ENCODE measurements around the gene USP47.
A peak's percentile ranks its signal among the peaks of the same experiment; 100 is the strongest.

USP47 gene

DNA sequence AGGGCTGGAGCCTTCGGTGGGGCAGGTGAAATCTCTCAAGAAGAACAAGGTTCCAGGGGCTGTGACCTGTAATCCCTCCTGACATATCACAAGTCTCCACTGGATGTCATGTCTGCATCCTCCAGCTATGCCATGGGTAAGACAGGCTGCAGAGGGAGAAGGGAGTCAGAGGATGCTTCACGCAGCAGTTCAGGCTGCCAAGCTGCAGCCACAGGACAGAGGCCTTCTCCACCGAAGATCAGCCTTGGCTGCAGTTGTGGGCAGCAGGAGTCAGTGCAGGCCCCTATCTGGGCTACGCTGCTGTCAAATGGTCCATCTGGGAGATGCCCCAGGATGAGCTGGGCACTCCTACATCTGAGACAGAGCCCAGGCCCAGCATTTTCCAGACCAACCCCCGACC, 141.7 kb downstream of the USP47 start:
- DNase-seq = no peak

DNA sequence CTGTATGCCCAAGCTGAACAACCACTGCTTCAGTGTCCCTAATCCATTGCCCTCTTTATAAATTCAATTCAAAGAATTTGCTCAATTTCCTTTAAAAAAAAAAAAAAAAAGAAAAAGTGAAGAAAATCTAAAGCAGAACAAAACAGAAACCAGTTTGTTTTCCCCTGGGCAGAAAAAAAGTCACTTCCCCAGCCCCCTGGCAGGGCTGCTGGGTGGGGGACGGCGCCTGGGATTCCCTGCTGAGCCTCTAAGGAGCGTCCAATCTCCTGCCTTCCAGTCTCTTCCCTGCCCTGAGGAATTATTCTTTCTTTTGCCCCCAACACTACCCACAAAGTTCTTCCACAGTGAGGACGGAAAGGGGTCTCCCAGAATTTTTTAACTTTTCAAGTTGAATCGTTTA, 142.8 kb downstream of the USP47 start:
- DNase-seq = no peak

DNA sequence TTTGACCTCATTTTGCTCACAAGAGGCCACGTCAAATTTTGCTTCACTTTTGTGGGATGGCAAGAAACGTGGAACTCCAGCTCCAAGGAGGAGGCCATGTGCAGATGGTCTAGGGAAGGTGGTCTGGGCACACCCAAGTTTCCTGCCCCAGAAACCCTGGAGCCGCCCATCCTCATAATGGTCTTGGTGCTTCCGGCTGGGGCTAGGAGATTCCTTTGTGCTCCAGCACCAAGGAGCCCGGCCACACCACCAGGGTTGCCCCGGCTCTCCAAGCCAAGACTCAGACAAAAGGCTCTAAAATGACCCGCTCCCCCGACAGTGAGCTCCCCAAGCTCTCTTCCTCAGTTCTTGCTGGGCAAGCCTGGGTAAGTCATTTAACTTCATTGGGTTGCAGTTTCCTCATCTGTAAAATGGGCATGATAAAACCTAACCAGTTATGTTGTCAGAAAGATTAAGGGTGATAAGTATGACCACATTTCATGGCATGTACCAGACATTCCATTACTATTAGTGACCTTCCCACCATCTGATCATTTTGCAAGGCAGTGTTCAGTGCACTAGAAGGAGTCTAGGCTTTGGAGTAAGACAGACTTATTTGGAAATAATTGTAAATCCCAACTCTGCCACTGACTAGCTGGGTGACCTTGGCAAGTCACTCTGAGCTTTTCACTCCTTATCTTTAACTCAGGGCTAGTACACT, 143.4 kb downstream of the USP47 start:
- no peak for DNase-seq

DNA sequence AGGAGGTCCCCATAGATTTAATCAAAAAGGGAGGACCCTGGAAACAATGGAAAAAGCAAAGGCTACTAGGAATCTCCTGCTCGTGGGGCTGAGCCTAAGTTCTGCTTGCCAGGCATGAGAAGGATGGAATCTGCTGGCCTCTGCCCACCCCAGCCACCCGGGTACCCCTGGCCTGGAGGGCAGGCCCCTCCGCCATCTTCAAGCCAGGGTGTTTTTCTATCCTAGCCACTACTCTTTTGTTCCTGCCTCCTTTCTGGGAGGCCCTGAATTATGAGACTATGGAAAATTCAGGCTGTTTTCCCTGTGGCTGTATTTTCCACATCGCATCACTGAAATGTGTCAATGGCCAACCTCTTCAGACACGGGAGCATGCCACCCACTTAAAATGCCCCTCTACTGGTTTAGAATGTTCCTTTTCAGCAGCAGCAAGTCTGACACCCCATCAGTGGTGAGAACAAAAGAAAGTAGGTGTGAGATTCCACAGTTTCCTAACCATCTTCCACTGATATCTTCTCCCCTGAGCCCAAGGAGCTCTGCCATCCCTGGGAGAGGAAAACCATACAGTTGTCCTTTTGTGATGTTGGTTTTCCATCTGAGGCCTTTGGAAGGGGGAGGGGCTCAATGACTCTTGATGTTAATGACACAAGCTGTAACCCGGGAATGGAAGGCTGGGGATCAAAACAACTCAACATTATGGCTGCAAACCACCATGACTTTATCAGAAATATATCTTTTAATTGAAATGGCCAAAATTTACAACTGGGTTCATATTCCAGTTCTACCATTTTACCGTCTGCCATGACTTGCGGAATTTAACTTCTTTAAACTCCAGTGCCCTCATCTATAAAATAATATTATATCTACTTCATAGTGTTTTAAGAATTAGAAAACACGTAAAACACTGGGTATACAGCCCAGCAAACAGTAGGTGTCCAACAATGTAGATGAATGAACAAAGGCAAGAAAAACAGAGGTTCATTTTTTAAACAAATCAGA, 144.5 kb downstream of the USP47 start:
- no peak for DNase-seq

DNA sequence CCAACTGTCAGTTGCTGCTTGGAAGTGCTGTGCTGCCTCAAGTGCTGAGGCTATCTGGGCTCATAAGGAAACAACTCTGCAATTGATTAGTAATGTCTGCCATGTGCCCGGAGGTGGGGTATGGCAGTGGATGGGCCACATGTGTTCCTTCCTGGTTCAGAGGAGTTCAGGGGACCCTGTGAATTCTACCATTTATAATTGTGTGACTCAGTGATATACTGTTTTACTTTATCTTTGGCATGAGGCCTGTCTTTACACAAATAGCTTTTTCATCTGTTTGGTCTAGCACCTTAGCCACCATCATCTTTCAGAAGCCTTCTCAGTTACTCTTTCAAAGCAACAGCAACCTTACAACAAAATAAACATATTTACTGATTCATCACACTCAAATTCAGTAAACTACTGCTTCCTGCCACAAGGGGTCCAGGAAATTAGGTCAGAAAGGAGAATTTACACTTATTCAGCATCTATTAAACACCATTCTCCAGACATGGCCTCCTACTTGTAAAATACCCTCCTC, 145.8 kb downstream of the USP47 start:
- peak; percentile 30 for DNase-seq

DNA sequence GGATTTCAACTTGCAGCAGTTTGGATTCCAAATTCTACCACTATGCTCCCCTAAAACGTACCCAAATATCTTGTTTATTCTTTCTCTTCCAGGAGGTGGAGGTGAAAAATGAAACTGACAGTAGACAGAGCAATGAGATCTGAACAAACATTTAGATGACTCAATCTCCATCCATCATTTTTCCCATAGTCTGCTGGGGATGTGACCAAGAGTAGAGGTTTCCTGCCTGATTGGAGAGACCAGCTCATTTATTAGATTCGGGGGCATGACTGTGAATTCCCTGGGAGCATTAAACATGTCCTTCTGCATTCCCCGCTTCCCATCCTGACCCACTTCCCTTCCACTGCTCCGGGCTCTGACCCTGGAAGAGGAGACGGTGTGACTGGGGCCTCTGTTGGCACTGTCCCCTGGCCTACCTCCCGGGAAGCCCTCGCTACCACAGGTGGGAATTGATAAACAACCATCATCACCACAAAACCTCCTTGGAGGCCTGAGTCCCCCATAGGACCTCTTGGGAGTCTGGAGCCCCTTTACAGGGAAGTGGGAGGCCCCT, 146.4 kb downstream of the USP47 start:
- DNase-seq = no peak

DNA sequence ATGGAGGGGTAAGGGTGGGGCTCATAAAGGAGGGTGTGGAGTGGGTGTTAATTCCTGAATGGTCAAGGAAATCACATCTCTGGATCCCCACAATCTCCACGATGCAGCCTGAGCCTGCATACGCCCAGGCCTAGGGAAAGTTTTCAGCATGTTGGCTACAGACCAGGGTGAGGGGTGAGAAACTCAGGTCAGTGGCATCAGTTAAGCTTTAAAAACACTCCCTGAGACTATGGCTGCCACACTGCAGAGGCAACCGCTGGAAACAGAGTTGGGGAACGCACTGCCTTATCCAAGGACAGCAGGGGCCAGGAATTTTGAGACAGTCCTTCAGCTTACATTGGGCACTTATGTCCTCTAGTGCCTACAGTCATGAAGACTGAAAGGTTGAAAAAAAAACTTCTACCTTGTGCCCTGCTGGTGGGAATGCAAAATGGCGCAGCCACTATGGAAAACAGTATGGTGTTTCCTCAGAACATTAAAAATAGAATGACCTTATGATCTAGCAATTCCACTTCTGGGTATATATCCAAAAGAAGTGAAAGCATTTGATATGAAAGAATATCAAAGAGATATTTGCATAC, 147.0 kb downstream of the USP47 start:
- no peak for DNase-seq

DNA sequence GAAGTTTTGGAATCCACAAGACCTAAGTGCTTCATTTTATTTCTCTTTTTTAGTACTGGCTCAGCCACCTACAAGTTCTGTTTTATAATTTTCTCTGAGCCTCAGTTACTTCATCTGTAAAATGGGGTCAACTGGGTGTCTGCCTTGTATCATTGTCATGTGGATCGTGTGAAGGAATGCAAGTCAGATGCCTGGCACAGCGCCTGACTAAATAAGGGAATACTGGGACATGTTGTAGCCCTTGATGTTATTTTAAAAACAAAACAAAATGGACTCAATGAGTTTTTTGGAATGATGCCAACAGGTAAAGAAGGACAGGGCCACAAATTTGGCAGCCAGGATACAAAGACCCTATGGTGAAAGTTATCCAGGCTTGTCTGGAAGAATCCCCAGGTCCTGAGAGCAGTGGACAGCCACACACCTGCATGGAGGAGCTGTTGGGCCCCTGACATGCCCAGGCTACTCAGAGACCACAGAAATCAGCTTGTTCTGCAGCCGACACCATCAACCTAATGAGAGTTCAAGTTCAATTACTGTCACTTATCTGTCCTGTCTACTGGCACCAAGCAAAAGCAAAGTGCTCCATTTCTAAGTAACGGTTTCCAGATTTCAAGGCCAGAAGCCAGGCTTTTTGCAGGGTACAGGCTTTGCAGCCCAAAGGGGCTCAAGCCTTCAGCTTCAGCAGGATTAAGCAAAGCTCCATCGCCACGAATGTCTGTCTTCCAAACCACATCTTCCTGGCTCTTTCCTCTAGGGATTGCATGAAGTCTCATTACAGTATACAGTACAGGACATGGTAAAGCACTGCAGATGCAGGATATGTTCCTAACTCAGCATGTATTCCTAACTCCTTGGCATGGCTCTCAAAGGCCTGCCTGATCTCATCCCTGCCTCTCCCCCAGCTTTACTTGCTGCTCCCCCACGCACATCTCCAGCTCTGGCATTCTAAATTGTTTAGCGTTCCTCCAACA, 148.3 kb downstream of the USP47 start:
- no peak for DNase-seq

DNA sequence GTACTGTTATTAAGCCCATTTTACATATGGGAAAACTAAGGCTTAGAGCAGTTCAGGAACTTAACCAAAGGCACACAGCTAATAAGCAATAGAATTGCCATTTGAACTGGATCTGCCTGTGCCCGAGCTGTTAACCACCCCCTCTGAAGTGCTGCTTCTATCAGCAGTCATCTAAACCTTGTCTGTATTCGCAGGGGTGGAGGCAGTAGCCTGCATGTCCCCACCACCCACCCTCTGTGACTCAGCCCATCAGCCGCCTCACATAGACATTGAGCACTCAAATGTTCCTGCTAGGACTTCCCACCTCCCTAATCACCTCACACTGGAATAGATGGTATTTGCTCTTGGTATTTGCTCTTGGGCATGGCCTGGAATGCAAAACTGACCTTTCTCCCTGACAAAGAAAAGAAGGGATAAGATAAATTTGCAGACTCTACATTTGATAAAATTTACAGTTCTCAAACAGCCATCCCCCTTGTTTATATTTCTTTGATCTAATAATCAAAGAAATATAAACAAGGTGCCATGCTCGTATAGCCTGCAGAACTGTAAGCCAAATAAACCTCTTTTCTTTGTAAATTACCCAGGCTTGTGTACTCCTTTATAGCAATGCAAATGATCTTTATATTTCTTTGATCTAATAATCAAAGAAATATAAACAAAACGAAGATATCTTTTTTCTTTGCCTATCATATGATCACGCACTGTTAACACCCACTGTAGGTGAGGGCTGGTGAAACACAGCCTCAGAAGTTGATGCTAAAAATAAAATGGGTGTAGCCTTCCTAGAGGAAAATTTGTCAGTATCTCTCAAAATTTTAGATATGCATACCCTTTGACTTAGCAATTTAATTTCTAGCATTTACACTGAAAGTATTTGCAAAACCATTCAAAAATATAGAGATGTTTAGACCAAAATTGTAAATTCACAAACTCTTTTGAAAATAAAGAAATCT, 150.8 kb downstream of the USP47 start:
- DNase-seq = peak; percentile 18

DNA sequence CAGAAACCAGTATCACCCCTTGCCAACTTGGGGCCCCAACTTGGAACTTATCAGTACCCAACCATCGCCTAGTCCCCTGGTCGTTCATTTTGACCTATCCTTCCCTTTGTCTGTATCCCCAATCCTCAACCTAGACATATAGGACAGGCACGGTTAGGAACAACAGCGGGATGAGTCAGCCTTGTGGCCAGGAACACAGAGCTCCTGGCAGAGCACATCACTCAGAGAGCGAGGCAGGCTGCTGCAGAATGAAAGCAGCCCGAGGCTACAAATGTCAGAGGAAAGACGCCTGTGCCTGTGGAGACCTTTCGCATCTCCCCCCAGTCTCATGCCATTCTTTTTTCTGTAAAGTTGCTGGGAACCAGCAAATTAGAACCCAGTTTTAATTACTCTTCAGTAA, 152.1 kb downstream of the USP47 start:
- DNase-seq = peak; percentile 40

DNA sequence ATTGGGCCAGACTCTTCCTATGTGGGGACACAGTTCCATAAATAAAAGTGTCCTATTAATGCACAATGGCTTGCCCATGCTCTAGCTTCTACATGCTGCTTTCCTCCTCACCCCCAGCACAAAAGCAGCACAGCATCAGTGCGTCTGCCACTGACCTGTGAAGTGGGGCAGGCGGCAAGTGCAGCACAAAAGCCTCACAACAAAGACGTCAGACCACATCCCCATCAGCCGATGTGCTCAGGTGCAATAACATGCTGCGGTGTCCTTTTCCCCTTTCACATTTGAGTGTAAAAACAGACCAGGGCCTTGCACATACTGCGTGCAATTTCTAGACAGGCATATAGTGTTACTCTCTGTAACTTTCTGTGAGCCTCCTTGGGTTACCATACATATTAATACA, 153.8 kb downstream of the USP47 start:
- DNase-seq = no peak

DNA sequence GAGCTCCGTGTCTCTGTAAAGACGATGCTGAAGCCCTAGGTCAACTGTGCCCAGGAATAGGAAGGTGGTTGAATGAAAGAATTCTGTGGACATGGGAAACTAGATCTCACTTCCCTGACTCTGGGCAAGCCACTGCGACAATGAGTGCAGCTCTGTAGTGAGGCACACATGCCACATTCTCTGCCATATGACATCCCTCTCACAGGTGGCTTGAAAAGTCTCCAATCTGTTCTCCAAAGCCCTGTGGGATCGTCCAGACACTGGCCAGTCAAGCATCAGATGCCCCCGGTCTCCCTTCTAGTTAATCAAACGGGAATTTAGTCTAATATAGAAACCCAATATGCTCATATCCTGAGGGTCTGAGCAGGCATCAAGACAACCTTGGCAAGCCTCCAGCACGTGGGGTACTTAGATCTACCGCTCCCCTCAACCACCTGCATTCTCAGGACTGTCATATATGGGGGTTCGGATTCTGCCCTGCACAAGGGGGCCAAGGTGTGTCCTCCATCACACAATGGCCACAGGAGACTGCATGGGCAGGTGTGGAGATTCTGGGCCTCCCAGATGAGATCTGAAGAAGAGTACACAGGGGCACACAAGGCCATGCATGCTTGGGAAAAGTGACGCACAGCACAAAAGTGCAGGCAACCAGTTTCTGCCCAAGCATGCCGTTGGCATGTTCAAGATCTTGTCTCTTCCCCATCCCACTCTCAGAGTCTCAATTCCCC, 154.7 kb downstream of the USP47 start:
- DNase-seq = no peak

DNA sequence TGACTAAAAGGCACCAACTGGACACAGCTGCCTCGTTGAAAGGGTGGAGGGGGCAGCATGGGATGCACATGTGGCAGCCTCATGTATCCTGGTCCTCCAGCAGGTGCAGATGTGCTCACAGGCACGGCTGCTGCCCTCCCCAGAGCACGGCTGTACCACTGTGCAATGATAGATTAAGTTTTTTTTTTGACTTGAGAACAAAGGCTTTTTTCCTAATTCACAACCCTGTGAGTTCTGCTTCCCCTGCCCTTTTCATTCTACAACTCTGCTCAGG, 155.2 kb downstream of the USP47 start:
- DNase-seq = no peak

DNA sequence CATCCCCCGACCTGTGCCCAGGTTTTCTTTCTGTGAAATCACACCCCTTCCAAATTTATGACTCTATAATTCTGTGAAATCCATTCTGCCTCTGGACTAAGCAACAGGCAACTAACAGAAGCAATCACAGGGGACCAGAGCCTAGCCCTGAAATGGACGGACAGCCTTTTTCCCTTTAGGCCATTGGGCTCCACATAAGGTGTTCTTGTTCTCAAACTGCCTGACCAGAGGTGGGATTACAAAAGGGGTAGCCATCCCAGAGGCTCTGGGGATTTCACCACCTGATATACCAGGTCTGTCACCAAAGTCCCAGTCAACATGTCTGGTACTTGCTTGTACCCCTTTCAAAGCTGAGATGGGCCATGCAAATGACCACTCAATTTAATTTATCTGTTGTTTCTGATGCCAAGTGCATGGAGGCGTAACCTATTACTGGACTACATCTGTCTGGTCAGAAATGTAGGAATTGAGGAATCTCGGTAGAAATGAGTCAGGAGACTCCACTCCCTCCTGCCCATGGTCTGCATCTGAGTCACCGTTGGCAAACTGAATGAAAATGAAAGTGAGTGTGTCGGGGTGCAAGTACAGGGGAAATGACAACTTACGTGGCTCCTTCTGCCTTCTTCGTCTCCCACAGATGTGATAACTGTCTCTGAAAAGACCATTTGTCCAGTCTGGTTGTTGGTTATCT, 156.5 kb downstream of the USP47 start:
- DNase-seq = no peak

DNA sequence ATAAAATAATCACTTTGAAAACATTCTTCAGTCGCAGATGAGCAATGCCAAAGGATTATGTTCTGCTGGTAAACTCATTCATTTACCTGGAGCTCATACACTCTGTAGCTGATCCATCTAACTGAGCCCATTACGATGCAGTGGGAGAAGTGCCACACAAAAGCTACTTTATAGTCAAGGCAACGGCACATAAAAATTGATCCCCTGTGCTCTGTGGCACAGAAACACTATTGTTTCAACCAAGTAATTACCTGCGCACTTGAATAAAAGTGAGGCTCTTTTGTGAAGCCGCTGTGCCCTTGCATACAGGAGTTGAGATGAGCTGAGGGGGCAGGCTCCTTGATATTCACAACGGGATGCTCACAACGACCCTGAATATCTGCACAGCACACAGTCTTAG, 159.4 kb downstream of the USP47 start:
- DNase-seq = peak; percentile 82

DNA sequence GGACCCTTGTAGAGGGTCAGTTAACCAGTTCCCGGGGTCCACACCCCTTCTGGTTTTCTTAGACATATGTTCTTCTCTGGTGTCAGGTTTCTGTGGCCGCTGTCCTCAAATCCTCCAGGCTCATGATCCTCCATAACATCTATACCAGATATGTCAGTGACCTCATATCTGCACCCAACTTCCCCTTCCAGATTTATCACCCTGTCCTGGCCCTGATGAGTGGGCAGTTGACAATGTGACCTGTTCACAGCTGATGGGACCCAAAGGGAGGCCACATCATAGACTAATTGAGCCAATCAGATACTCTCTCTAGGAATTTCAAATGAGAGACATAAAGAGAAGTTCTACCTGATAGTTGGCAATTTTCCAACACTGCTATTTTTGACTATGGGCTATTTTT, 161.6 kb downstream of the USP47 start:
- no peak for DNase-seq

DNA sequence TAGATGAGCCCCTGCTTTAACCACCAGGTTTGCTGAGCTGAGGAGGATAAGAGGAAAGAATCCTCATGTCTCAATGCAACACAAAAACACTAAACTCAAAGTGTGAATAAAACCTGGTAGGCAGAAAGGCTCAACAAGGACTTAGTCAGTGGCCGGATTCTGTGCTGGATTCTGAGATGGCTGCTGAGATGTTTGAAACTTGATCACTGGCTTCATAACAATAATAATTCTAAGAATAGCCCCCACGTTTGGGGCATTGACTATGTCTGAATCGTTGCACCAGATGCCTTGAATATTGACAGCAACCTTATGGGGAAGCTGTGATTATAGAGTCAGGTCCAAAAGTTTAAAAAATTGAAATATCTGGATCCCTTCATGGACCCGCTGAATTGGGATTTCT, 162.0 kb downstream of the USP47 start:
- no peak for DNase-seq

DNA sequence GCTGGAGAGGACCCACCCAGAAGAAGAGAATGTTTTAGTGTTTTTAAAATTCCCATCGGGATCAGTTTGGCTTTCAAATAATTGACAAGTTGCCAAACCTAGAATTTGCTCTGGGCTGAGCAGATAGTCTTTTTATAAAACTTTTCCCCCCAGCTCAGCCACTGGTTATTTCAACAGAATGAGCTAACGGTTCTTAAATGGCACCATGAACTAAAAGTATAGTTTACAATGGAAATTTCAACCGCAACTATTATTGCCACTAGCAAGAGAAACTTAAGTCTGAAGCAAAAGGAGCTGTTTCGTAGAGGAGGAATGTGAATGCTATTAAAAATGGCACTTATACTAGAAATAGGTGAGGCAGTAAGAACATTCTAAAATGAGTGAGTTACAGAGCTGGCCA, 163.3 kb downstream of the USP47 start:
- DNase-seq = no peak

DNA sequence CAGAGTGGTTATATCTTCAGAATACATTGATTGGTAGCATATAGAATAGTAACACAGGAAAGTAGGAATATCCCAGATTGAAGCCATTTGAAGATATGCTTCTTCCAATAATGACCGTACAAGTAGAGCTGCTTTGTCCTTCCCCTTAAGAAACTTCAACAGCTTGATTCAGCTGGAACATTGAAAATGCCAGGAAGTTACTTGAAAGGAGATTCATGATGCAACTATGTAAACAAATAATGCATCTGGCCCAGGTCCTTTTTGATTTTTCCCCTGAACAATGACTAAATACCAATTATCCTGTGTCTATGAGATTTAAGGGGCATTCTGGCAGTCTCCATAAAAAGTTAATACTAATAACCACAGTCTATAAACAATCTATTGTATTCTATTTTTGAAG, 163.7 kb downstream of the USP47 start:
- peak; percentile 44 for DNase-seq
